Measurements from ENCODE around the gene EFNA2. TPM values are rescaled to one million over a fixed set of nuclear protein-coding genes. Genes with fewer than 3 reads are reported as not detected.
A peak's percentile ranks its signal among the peaks of the same experiment; 100 is the strongest.

The EFNA2 gene
- total and polyA plus RNA-seq, 2 of the 8 experiments (the other 6 are each of a cell fraction or from before 2014, with no cell fraction given): 4.0 to 7.0 TPM

- TF ChIP-seq SIN3A (conservative IDR thresholded peaks at IDR 0.05 in 1 of 2, IDR thresholded peaks at IDR 0.05 in 1 of 2; ENCODE audit: low read depth in 1 of 2, low read length in 2 of 2): peak in 1 of 2 experiments; percentile 70; a peak in 2 of 4 replicates
- peak in 1 of 2 experiments; percentile 49; a peak in 1 of 3 replicates for TF ChIP-seq EP300 (IDR thresholded peaks at IDR 0.05; ENCODE audit: borderline replicate concordance in 1 of 2, low read depth in 2 of 2, low read length in 2 of 2)
- TF ChIP-seq TAF7 (optimal IDR thresholded peaks at IDR 0.05; ENCODE audit: borderline replicate concordance, low read depth, low read length): peak; percentile 77
- TF ChIP-seq BRCA1 (IDR thresholded peaks at IDR 0.05; ENCODE audit: low read depth, low read length): no peak; the same call in 1 of the 2 replicates
- TF ChIP-seq FOSL1 (IDR thresholded peaks at IDR 0.05; ENCODE audit: insufficient read depth, low read depth, low read length): peak; percentile 67; the same call in 1 of the 2 replicates
- peak; percentile 97 for TF ChIP-seq CREB1 (IDR thresholded peaks at IDR 0.05)
- no peak for TF ChIP-seq CHD1 (IDR thresholded peaks at IDR 0.05; ENCODE audit: low read depth, low read length)
- no peak for TF ChIP-seq SAP30 (IDR thresholded peaks at IDR 0.05; ENCODE audit: insufficient read depth, insufficient replicate concordance, low read length)
These were observed 45.6 kb upstream of the EFNA2 start (continued) for GRCh38 chr19:1239796-1240737.
